Activated naive CD8-positive, alpha-beta T cell treated with anti-CD3 and anti-CD28 coated beads for 36 hours (primary cell): ENCODE measurements around the gene SLC6A12. TPM values are rescaled to one million over a fixed set of nuclear protein-coding genes. Genes with fewer than 3 reads are reported as not detected.

Experiments used
- DNase-seq: peaks from one replicate; pipeline ENCODE4 v3.0.0; 2021
- H3K27ac Mint-ChIP-seq: one replicate; pipeline ENCODE4 v1.8.0; 2022; ENCODE audit warnings: mild to moderate bottlenecking, moderate library complexity, mixed read lengths
- H3K27me3 Mint-ChIP-seq: one replicate; pipeline ENCODE4 v1.8.0; 2022; ENCODE audit warnings: mild to moderate bottlenecking, mixed read lengths
- H3K36me3 Mint-ChIP-seq: one replicate; pipeline ENCODE4 v1.8.0; 2021; ENCODE audit warnings: mild to moderate bottlenecking, mixed read lengths
- H3K4me1 Mint-ChIP-seq: one replicate; pipeline ENCODE4 v1.8.0; 2021; ENCODE audit warnings: mixed read lengths
- H3K4me3 Mint-ChIP-seq: one replicate; pipeline ENCODE4 v1.8.0; 2022; ENCODE audit warnings: mild to moderate bottlenecking, moderate library complexity, mixed read lengths
- H3K9me3 Mint-ChIP-seq: one replicate; pipeline ENCODE4 v1.8.0; 2022; ENCODE audit warnings: mixed read lengths
- total RNA-seq, 2 experiments: library from RNA; stranded (reverse); gene quantifications; one replicate each; pipeline ENCODE4 v1.2.3, GENCODE V29; 2021

Gene SLC6A12
- total RNA-seq, 2 experiments from 2014 or later: not detected

GRCh38 chr12:164207-164606 is 49.8 kb downstream of the SLC6A12 start:
- H3K27ac Mint-ChIP-seq: no peak overlapping the region
- no peaks in the 10 kb centered on the region for H3K9me3 Mint-ChIP-seq

GRCh38 chr12:163406-163986 is 50.5 kb downstream of the SLC6A12 start:
- H3K36me3 Mint-ChIP-seq: no peaks in the 10 kb centered on the region
- H3K27ac Mint-ChIP-seq: no peak overlapping the region
- no peaks in the 10 kb centered on the region for H3K9me3 Mint-ChIP-seq
- no peaks in the 10 kb centered on the region for H3K27me3 Mint-ChIP-seq
- DNase-seq: no peak
- no peak overlapping the region for H3K4me3 Mint-ChIP-seq
- peaks cover 4% of the 10 kb centered on the region for H3K4me1 Mint-ChIP-seq

More at GRCh38 chr12:164207-164606, 49.8 kb downstream of the SLC6A12 start:
- Mint-ChIP-seq H3K4me1 (peaks cover 10% of the 10 kb centered on the region), H3K27me3 (no peaks in the 10 kb centered on the region), H3K4me3 (no peak overlapping the region), H3K36me3 (no peaks in the 10 kb centered on the region)
- no peak for DNase-seq

- no peak overlapping the region for H3K27ac Mint-ChIP-seq
These were observed 51.3 kb downstream of the SLC6A12 start for GRCh38 chr12:162467-163307.

GRCh38 chr12:161823-162222 is 52.1 kb downstream of the SLC6A12 start:
- H3K27ac Mint-ChIP-seq: no peak overlapping the region
- no peak overlapping the region for H3K4me3 Mint-ChIP-seq
- no peaks in the 10 kb centered on the region for H3K36me3 Mint-ChIP-seq
- no peaks in the 10 kb centered on the region for H3K27me3 Mint-ChIP-seq
- DNase-seq: no peak
- H3K4me1 Mint-ChIP-seq: no peaks in the 10 kb centered on the region
- no peaks in the 10 kb centered on the region for H3K9me3 Mint-ChIP-seq

More at GRCh38 chr12:162467-163307, 51.3 kb downstream of the SLC6A12 start:
- Mint-ChIP-seq H3K27me3 (no peaks in the 10 kb centered on the region), H3K4me3 (no peak overlapping the region), H3K36me3 (no peaks in the 10 kb centered on the region), H3K4me1 (no peaks in the 10 kb centered on the region), H3K9me3 (no peaks in the 10 kb centered on the region)
- no peak for DNase-seq

GRCh38 chr12:160858-161257 is 53.1 kb downstream of the SLC6A12 start:
- no peak for DNase-seq
- Mint-ChIP-seq H3K27me3 (no peaks in the 10 kb centered on the region), H3K9me3 (no peaks in the 10 kb centered on the region), H3K4me1 (no peaks in the 10 kb centered on the region), H3K4me3 (no peak overlapping the region), H3K27ac (no peak overlapping the region), H3K36me3 (no peaks in the 10 kb centered on the region)

- no peak overlapping the region for H3K4me3 Mint-ChIP-seq
- no peak for DNase-seq
- no peaks in the 10 kb centered on the region for H3K27me3 Mint-ChIP-seq
- H3K27ac Mint-ChIP-seq: no peak overlapping the region
- H3K4me1 Mint-ChIP-seq: no peaks in the 10 kb centered on the region
- H3K36me3 Mint-ChIP-seq: no peaks in the 10 kb centered on the region
- H3K9me3 Mint-ChIP-seq: no peaks in the 10 kb centered on the region
These were observed 54.7 kb downstream of the SLC6A12 start for GRCh38 chr12:159156-159782.

GRCh38 chr12:157644-158043 is 56.3 kb downstream of the SLC6A12 start:
- Mint-ChIP-seq H3K36me3 (no peaks in the 10 kb centered on the region), H3K4me1 (peaks cover 3% of the 10 kb centered on the region), H3K9me3 (no peaks in the 10 kb centered on the region), H3K27ac (no peak overlapping the region), H3K27me3 (no peaks in the 10 kb centered on the region), H3K4me3 (no peak overlapping the region)
- DNase-seq: no peak

- Mint-ChIP-seq H3K27ac (no peak overlapping the region), H3K4me1 (peaks cover 3% of the 10 kb centered on the region), H3K4me3 (no peak overlapping the region), H3K27me3 (no peaks in the 10 kb centered on the region), H3K36me3 (no peaks in the 10 kb centered on the region), H3K9me3 (no peaks in the 10 kb centered on the region)
- DNase-seq: no peak
These were observed 57.0 kb downstream of the SLC6A12 start for GRCh38 chr12:156945-157344.

- Mint-ChIP-seq H3K27ac (no peak overlapping the region), H3K27me3 (no peaks in the 10 kb centered on the region), H3K9me3 (no peaks in the 10 kb centered on the region), H3K36me3 (no peaks in the 10 kb centered on the region), H3K4me1 (peaks cover 3% of the 10 kb centered on the region), H3K4me3 (no peak overlapping the region)
- DNase-seq: no peak
These were observed 58.3 kb downstream of the SLC6A12 start for GRCh38 chr12:155646-156045.

- no peak for DNase-seq
- no peak overlapping the region for H3K27ac Mint-ChIP-seq
- H3K4me3 Mint-ChIP-seq: no peak overlapping the region
- no peaks in the 10 kb centered on the region for H3K9me3 Mint-ChIP-seq
- no peaks in the 10 kb centered on the region for H3K27me3 Mint-ChIP-seq
- H3K4me1 Mint-ChIP-seq: peaks cover 3% of the 10 kb centered on the region
- no peaks in the 10 kb centered on the region for H3K36me3 Mint-ChIP-seq
These were observed 59.0 kb downstream of the SLC6A12 start for GRCh38 chr12:155006-155405.

- no peak overlapping the region for H3K27ac Mint-ChIP-seq
- no peaks in the 10 kb centered on the region for H3K9me3 Mint-ChIP-seq
- H3K4me3 Mint-ChIP-seq: no peak overlapping the region
- peaks cover 3% of the 10 kb centered on the region for H3K4me1 Mint-ChIP-seq
- no peaks in the 10 kb centered on the region for H3K36me3 Mint-ChIP-seq
- no peak for DNase-seq
- H3K27me3 Mint-ChIP-seq: no peaks in the 10 kb centered on the region
These were observed 59.9 kb downstream of the SLC6A12 start for GRCh38 chr12:154058-154457.

- H3K36me3 Mint-ChIP-seq: no peaks in the 10 kb centered on the region
- H3K27ac Mint-ChIP-seq: no peak overlapping the region
- no peaks in the 10 kb centered on the region for H3K27me3 Mint-ChIP-seq
- peak; percentile 73 for DNase-seq
- H3K4me1 Mint-ChIP-seq: peaks cover 3% of the 10 kb centered on the region
- no peak overlapping the region for H3K4me3 Mint-ChIP-seq
- H3K9me3 Mint-ChIP-seq: no peaks in the 10 kb centered on the region
These were observed 60.7 kb downstream of the SLC6A12 start for GRCh38 chr12:153080-153746.

GRCh38 chr12:152440-152839 is 61.5 kb downstream of the SLC6A12 start:
- no peak overlapping the region for H3K27ac Mint-ChIP-seq
- peaks cover 3% of the 10 kb centered on the region for H3K4me1 Mint-ChIP-seq
- no peaks in the 10 kb centered on the region for H3K36me3 Mint-ChIP-seq
- no peak for DNase-seq
- H3K9me3 Mint-ChIP-seq: no peaks in the 10 kb centered on the region
- no peak overlapping the region for H3K4me3 Mint-ChIP-seq
- H3K27me3 Mint-ChIP-seq: no peaks in the 10 kb centered on the region

- Mint-ChIP-seq H3K4me1 (peaks cover 3% of the 10 kb centered on the region), H3K36me3 (no peaks in the 10 kb centered on the region), H3K9me3 (no peaks in the 10 kb centered on the region), H3K27ac (no peak overlapping the region), H3K27me3 (no peaks in the 10 kb centered on the region), H3K4me3 (no peak overlapping the region)
- no peak for DNase-seq
These were observed 62.4 kb downstream of the SLC6A12 start for GRCh38 chr12:151579-151978.
